ENCODE measurements around the gene GABRB3. TPM values are rescaled to one million over a fixed set of nuclear protein-coding genes. Genes with fewer than 3 reads are reported as not detected.

Gene GABRB3
- total and polyA plus RNA-seq, 2 donors from 2014 or later = 4.7 to 6.9 TPM

GRCh38 chr15:26690778-26691177, 82.1 kb downstream of the GABRB3 start:
- intact Hi-C loops (cut with DNase I) = no loop called here
- DNase-seq (no peak), FAIRE-seq (no peak)
- no peaks in the 10 kb centered on the region for H3K36me3 ChIP-seq (ENCODE audit: control insufficient read depth in 2 of 3, insufficient read depth in 3 of 3, low read length in 3 of 3)
- H3K4me3 ChIP-seq (ENCODE audit: low read length in 3 of 3) = no peak overlapping the region
- TF ChIP-seq CTCF (IDR thresholded peaks at IDR 0.05; ENCODE audit: borderline replicate concordance, extremely low read depth, insufficient read depth) = no peak
- H3K9me3 ChIP-seq (ENCODE audit: control insufficient read depth in 2 of 3, insufficient read depth in 1 of 3, low read length in 3 of 3) = peaks cover 0 to 6% (median 0%) of the 10 kb centered on the region in 3 donors
- H3K27me3 ChIP-seq (ENCODE audit: control insufficient read depth, insufficient read depth, low read length) = no peaks in the 10 kb centered on the region
- no peaks in the 10 kb centered on the region for H3K4me1 ChIP-seq (ENCODE audit: control insufficient read depth in 2 of 3, insufficient read depth in 2 of 3, low read depth in 1 of 3, low read length in 3 of 3)
- no peak overlapping the region for H3K9ac ChIP-seq (ENCODE audit: low read length in 3 of 3)
- H3K27ac ChIP-seq (ENCODE audit: low read depth in 2 of 2, low read length in 2 of 2) = no peak overlapping the region

GRCh38 chr15:26689462-26689861, 83.4 kb downstream of the GABRB3 start:
- Histone ChIP-seq H3K4me1 (ENCODE audit: control insufficient read depth in 2 of 3, insufficient read depth in 2 of 3, low read depth in 1 of 3, low read length in 3 of 3) (no peaks in the 10 kb centered on the region), H3K9me3 (ENCODE audit: control insufficient read depth in 2 of 3, insufficient read depth in 1 of 3, low read length in 3 of 3) (peaks cover 0 to 4% (median 0%) of the 10 kb centered on the region in 3 donors), H3K27ac (ENCODE audit: low read depth in 2 of 2, low read length in 2 of 2) (no peak overlapping the region), H3K4me3 (ENCODE audit: low read length in 3 of 3) (no peak overlapping the region), H3K36me3 (ENCODE audit: control insufficient read depth in 2 of 3, insufficient read depth in 3 of 3, low read length in 3 of 3) (no peaks in the 10 kb centered on the region), H3K27me3 (ENCODE audit: control insufficient read depth, insufficient read depth, low read length) (no peaks in the 10 kb centered on the region), H3K9ac (ENCODE audit: low read length in 3 of 3) (no peak overlapping the region)
- no peak for TF ChIP-seq CTCF (IDR thresholded peaks at IDR 0.05; ENCODE audit: borderline replicate concordance, extremely low read depth, insufficient read depth)
- DNase-seq (peak in 4 of 5 donors; percentile 50 to 66 (median 54)), FAIRE-seq (no peak)
- intact Hi-C loops (cut with DNase I) = no loop called here

- H3K4me3 ChIP-seq (ENCODE audit: low read length in 3 of 3) = no peak overlapping the region
- intact Hi-C loops (cut with DNase I) = no loop called here
- FAIRE-seq (no peak), DNase-seq (no peak)
- no peaks in the 10 kb centered on the region for H3K9me3 ChIP-seq (ENCODE audit: control insufficient read depth in 2 of 3, insufficient read depth in 1 of 3, low read length in 3 of 3)
- no peak overlapping the region for H3K9ac ChIP-seq (ENCODE audit: low read length in 3 of 3)
- no peak overlapping the region for H3K27ac ChIP-seq (ENCODE audit: low read depth in 2 of 2, low read length in 2 of 2)
- H3K4me1 ChIP-seq (ENCODE audit: control insufficient read depth in 2 of 3, insufficient read depth in 2 of 3, low read depth in 1 of 3, low read length in 3 of 3) = no peaks in the 10 kb centered on the region
- no peaks in the 10 kb centered on the region for H3K36me3 ChIP-seq (ENCODE audit: control insufficient read depth in 2 of 3, insufficient read depth in 3 of 3, low read length in 3 of 3)
- TF ChIP-seq CTCF (IDR thresholded peaks at IDR 0.05; ENCODE audit: borderline replicate concordance, extremely low read depth, insufficient read depth) = no peak
- H3K27me3 ChIP-seq (ENCODE audit: control insufficient read depth, insufficient read depth, low read length) = no peaks in the 10 kb centered on the region
These were observed 86.2 kb downstream of the GABRB3 start for GRCh38 chr15:26686547-26687187.
